ENCODE measurements around the gene SWAP70.

GRCh38 chr11:9688716-9689511 lies 25.0 kb downstream of the SWAP70 start:
- TF ChIP-seq CTCF (IDR thresholded peaks at IDR 0.05; ENCODE audit: low read depth, low read length, poor library complexity, severe bottlenecking) (no peak), EZH2phosphoT487 (IDR thresholded peaks at IDR 0.05; ENCODE audit: borderline replicate concordance, low read length) (no peak)
